GM19397 (cell line): ENCODE data around the gene SYNPR.
"Not testable (repeated sequence)": the region's sequence is repeated elsewhere in the genome, so short reads cannot be mapped to it uniquely, and the experiment has no call there.

Source experiments
- ATAC-seq: cut with Tn5 transposase; IDR thresholded peaks from one replicate; pipeline ENCODE4 v1.9.1; 2021; ENCODE audit warnings: mild to moderate bottlenecking, moderate library complexity; ENCODE audit not compliant: unreplicated experiment

The SYNPR gene

GRCh38 chr3:63609408-63609807 lies 331.3 kb downstream of the SYNPR start:
- ATAC-seq = no peak

GRCh38 chr3:63609834-63610233 lies 331.7 kb downstream of the SYNPR start:
- no peak for ATAC-seq

- ATAC-seq = no peak
Observed at GRCh38 chr3:63611382-63611781, 333.3 kb downstream of the SYNPR start.

- ATAC-seq = no peak
Observed at GRCh38 chr3:63613561-63613960, 335.5 kb downstream of the SYNPR start.

GRCh38 chr3:63617391-63617790 lies 339.3 kb downstream of the SYNPR start:
- ATAC-seq = no peak

- ATAC-seq = no peak
Observed at GRCh38 chr3:63624941-63625560, 346.9 kb downstream of the SYNPR start.

DNA sequence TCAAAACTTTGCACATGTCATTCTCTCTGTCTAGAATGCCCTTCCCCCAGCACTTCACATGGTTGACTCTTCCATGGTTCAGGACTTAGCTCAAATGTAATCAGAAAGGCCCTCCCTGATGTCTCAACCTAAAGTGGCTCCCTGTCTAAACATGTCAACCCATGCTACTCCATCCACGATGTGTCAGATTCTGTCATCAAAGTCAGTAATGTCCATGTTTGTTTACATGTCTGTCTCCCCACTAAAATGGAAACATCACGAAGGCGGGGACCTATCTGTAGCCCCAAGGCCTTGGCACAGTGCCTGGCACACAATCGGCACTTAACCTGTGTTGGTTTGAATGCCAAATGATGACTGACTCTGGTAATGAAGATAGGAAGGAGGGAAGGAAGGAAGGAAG lies 353.6 kb downstream of the SYNPR start:
- no peak for ATAC-seq

DNA sequence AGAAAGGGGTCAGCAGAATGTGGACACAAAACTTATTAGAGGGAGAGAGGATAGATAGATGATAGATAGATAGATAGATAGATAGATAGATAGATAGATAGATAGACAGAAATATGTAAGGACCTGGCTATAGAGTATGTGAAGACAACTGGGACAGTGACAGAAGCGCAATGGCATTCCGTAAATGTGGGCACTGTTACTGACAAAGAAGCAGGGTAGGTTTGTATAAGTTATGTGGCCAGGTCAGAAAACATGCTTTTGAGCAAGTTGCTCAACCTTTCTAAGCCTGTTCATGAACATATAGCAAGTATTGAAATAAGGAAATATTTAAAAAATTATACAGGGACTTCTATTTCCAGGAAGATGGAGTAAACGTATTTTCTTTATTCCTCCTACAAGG lies 357.1 kb downstream of the SYNPR start:
- ATAC-seq = no peak

DNA sequence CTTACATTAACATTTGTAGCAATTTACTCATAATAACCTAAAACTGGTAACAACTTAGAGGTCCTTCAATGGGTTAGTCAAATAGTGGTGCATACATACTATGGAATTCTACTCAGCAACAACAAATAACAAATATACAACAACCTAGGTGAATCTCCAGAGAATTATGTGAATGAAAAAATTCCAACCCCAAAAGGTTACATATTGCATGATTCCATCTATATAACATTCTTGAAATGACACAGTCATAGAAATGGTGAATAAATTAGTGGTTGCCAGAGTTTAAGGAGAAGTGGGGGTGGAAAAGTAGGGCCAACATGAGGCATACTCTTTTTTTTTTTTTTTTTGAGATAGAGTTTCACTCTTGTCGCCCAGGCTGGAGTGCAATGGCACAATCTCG lies 361.7 kb downstream of the SYNPR start:
- ATAC-seq = no peak

DNA sequence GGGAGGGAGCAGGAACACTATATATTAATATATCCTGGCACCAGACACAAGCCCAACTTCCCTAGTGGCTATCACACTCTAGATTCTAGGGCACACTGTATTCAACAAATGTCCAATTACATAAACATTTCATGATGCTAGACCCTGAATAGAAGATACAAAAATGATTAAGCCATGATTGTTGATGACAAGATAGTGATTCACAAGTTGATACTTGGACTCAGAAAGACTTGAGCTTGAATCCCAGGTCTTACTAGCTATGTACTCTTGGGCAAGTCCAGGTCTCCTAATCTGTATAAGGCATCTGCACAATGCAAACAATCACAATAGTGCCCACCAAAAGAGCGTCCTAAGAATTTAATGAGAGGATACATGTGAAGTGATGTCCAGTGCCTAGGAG lies 364.4 kb downstream of the SYNPR start:
- ATAC-seq = no peak

DNA sequence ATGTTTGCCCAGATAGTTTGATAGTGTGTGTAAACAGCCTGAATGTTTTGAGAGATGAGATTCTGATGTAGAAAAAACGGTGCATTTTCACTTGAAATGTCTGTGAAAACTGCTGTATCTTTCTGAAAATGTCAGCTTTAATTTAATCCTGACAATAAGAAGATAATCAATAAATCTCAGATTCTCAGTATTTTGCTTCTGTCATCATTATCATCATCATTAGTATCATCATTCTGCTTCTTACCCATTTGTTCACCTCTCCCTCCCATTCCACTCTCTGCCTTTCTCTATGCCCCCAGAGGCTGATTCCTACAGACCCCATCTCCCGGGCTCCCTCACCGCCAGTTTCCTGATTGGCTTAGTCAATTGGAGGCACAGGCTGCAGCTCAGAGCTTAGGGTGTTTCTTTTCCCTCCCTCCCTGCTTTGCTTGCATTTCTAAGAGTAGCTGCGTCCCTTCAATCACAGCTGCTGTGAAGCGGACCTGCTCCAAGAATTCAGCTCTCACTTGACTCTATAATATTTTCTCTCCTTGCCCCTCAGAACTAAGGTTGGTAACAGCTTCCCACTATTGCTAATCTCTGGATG lies 366.2 kb downstream of the SYNPR start:
- no peak for ATAC-seq

- not testable (repeated sequence) for ATAC-seq
Observed at GRCh38 chr3:63644928-63645781, 367.0 kb downstream of the SYNPR start.

DNA sequence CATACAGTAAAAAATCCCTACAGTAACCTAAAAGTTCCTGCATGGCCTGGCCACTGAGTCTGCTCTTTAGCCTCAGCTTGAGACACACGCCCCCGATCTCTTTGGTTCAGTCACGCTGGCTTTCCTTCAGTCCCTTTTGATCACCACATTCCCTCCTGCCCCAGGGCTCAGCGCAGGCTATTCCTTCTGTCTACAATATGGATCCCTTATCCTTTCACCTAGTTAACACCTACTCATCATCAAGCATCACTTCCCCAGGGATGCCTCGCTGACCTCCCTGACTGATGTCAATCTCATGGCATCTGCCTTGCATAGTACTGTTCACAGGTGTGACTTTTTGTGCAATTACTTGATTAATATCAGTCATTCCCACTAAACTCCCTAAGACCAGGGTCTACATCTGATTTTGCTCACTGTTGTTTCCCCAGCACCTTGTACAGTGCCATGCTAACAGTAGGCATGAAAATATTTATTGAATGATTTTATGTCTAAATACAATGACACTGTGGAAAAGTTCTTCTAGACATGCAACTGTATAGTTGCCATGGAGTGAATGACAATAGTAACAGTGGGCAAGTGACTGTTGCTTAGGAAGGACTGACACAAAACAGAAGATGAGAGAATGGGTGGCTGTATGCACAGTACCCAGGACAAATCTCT lies 374.1 kb downstream of the SYNPR start, which contains the start of gene SNTN:
Gene SNTN (plus strand): TSS at position 610 of the 660 bp plus-strand sequence. CDS start 13 bp downstream, at position 623.
- no peak for ATAC-seq

GRCh38 chr3:63654211-63654610 lies 376.1 kb downstream of the SYNPR start:
- no peak for ATAC-seq

DNA sequence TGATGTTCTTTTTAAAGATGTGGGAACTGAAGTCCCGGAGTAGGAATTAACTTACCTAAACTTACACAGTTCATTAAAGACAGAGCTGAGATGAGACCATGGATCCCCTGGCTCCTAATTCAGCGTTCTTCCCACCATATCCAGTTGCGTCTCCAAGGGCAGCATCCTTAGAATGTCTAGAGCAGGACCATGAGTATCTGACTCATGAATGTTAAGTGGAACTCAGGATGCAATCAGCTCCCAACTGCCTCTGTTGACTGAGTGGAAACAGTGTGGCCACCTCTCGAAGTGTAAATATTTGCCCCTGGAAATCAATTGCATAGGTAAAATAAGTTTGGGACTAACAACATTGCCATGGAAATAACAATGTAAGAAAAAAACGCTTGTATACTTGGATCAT lies 376.8 kb downstream of the SYNPR start:
- no peak for ATAC-seq

DNA sequence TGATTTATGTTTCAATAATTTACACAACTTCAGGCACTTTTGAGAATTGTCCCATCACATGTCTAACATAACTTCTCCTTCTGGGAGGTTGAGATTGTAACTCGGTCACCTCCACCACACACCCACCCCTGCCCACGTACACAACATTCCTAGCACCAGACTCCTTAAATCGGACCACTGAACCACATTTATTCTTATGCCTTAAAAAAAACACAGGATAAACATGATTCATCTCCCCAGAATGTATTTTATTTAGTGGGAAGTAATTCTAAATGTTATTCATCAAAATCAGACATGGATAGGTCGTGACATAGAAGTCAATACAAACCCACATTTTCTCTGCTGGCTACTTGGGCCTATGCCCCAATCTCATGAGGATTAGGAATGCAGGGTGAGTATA lies 377.4 kb downstream of the SYNPR start:
- no peak for ATAC-seq

- ATAC-seq = no peak
Observed at GRCh38 chr3:63656786-63657185, 378.7 kb downstream of the SYNPR start.

- ATAC-seq = no peak
Observed at GRCh38 chr3:63661242-63661641, 383.1 kb downstream of the SYNPR start.

DNA sequence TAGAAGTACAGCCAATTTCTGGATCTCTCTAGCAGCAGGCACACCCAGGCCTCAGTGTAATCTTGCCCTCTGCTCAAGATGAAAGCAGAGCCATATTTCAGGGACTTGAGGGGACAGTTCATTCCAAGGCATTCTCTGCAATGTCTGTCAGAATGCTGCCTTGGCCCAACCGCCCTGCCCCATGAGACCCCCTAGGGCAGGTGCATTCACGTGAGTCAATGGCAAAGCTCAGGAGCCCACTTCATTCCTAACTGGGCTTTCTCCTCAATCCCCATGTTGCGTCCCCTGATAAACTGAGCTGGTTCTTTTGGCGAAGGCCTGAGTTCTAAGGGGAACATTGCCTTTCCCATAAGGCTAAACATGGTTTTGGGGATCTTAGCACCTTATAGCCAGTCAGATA lies 383.9 kb downstream of the SYNPR start:
- ATAC-seq = no peak

- no peak for ATAC-seq
Observed at GRCh38 chr3:63662500-63662899, 384.4 kb downstream of the SYNPR start.
